K562 (cell line): ENCODE measurements around the gene TMSB4X. TPM values are rescaled to one million over a fixed set of nuclear protein-coding genes. Genes with fewer than 3 reads are reported as not detected.

Source experiments
- ATAC-seq: fragments of 200-7000 bp; cut with Tn5 transposase; 3 replicates; pipeline ENCODE4 v1.9.1; 2020; ENCODE audit warnings: moderate library complexity
- BruUV-seq: library from RNA; stranded (reverse); fragments of 400-500 nt; replicated peaks from 2 replicates; lab custom pipeline; 2021; lab: Mats Ljungman, UMichigan
- CTCF ChIA-PET: fragments of 300-600 bp; formaldehyde crosslinking; extraction: SDS; loops from one replicate; lab custom pipeline; 2021; ENCODE audit warnings: low intra/inter-chr PET ratio; lab: Yijun Ruan, JAX
- POLR2A ChIA-PET: fragments of 300-600, 350-650 bp; sonication (Branson Sonifier 250); formaldehyde crosslinking; extraction: SDS; loops from one replicate; lab custom pipeline; 2021; ENCODE audit warnings: antibody characterized with exemption, inconsistent platforms; lab: Yijun Ruan, JAX
- DNase-seq, 4 experiments: peaks; one replicate each; pipeline versions ENCODE4 v3.0.0 to v3.0.0-alpha.2; 2011 to 2018; ENCODE audit warnings: low spot score in 3 of 4, mixed read lengths in 3 of 4; ENCODE audit errors: extremely low read depth in 1 of 4
- FAIRE-seq: peaks from 2 replicates; lab custom pipeline; 2011; peaks lifted over from hg19 to GRCh38; lab: Jason Lieb, UNC
- H2AFZ ChIP-seq: 2 replicates; pipeline ENCODE4 v1.6.0; 2011; ENCODE audit warnings: low read depth, low read length, control low read depth, inconsistent platforms
- H3K27ac ChIP-seq: fragments of 200-600 bp; 3 replicates; pipeline ENCODE4 v1.8.0; 2011; ENCODE audit warnings: low read depth, mild to moderate bottlenecking, control low read depth, inconsistent platforms, low read length, moderate library complexity, mixed read lengths; ENCODE audit errors: extremely low read depth
- H3K27me3 ChIP-seq, 2 experiments: fragments of 300-600 bp in 1 of 2; 2 replicates in 1 of 2; 3 replicates in 1 of 2; pipeline versions ENCODE4 v1.6.0 to v1.8.0; 2011; ENCODE audit warnings: inconsistent platforms in 2 of 2, low read length in 2 of 2, mild to moderate bottlenecking in 1 of 2, mixed read lengths in 1 of 2, moderate library complexity in 1 of 2; ENCODE audit not compliant: control insufficient read depth in 2 of 2, insufficient read depth in 2 of 2
- H3K36me3 ChIP-seq: fragments of 300-600 bp; 3 replicates; pipeline ENCODE4 v1.8.0; 2011; ENCODE audit warnings: mild to moderate bottlenecking, low read length, inconsistent platforms; ENCODE audit not compliant: control insufficient read depth, insufficient read depth
- H3K4me1 ChIP-seq, 2 experiments: fragments of 200-600 bp in 1 of 2; replicated peaks in 1 of 2; 2 replicates in 1 of 2; 3 replicates in 1 of 2; pipeline versions ENCODE4 v1.5.1 to v1.8.0; 2011; ENCODE audit warnings: inconsistent platforms in 2 of 2, low read length in 2 of 2, mild to moderate bottlenecking in 1 of 2, mixed read lengths in 1 of 2, moderate library complexity in 1 of 2; ENCODE audit not compliant: control insufficient read depth in 2 of 2, insufficient read depth in 2 of 2
- H3K4me2 ChIP-seq: 2 replicates; pipeline ENCODE4 v1.6.1; 2011; ENCODE audit warnings: low read length, control low read depth, inconsistent platforms, mixed read lengths; ENCODE audit not compliant: insufficient read depth
- H3K4me3 ChIP-seq: fragments of 200-600 bp; sonication (generic), shearing (Covaris generic); 2 replicates; pipeline ENCODE4 v1.5.1; 2016; ENCODE audit warnings: control low read depth, inconsistent platforms
- H3K79me2 ChIP-seq: fragments of 200-600 bp; 3 replicates; pipeline ENCODE4 v1.8.0; 2011; ENCODE audit warnings: low read length, inconsistent platforms; ENCODE audit not compliant: control insufficient read depth, insufficient read depth
- H3K9ac ChIP-seq, 2 experiments: 2 replicates each; pipeline versions ENCODE4 v1.6.0 to v1.6.1; 2011; ENCODE audit warnings: low read depth in 2 of 2, low read length in 2 of 2, control low read depth in 1 of 2, inconsistent platforms in 1 of 2, mild to moderate bottlenecking in 1 of 2, mixed read lengths in 1 of 2; ENCODE audit not compliant: insufficient read depth in 1 of 2
- H3K9me1 ChIP-seq: one replicate; pipeline ENCODE4 v1.6.0; 2011; ENCODE audit warnings: inconsistent platforms, mild to moderate bottlenecking, low read length, moderate library complexity; ENCODE audit not compliant: control insufficient read depth, insufficient read depth
- H3K9me3 ChIP-seq: replicated peaks from 2 replicates; pipeline ENCODE4 v1.5.1; 2011; ENCODE audit warnings: low read depth, low read length, inconsistent platforms; ENCODE audit not compliant: control insufficient read depth, insufficient read depth
- H4K20me1 ChIP-seq: replicated peaks from 2 replicates; pipeline ENCODE4 v1.6.1; 2011; ENCODE audit warnings: low read length, inconsistent platforms, mixed read lengths; ENCODE audit not compliant: control insufficient read depth, insufficient read depth
- CCNT2 ChIP-seq: IDR thresholded peaks from 2 replicates; pipeline ENCODE4 v1.6.1; 2011; ENCODE audit warnings: borderline replicate concordance, low read depth, mild to moderate bottlenecking, moderate library complexity, mixed read lengths, low read length; ENCODE audit not compliant: insufficient read length; ENCODE audit errors: extremely low read depth
- MAFG ChIP-seq: fragments of 450-650 bp; conservative IDR thresholded peaks from 2 replicates; pipeline ENCODE4 v1.6.1; 2016; ENCODE audit warnings: missing genetic modification characterization, missing compliant biosample characterization
- PBX2 ChIP-seq, 2 experiments: IDR thresholded peaks in 1 of 2; conservative IDR thresholded peaks in 1 of 2; 2 replicates each; pipeline ENCODE4 v1.6.1; 2016; ENCODE audit warnings: low read depth in 2 of 2, mild to moderate bottlenecking in 1 of 2, missing compliant biosample characterization in 1 of 2, missing genetic modification characterization in 1 of 2, moderate library complexity in 1 of 2
- RB1 ChIP-seq: fragments of 450-650 bp; IDR thresholded peaks from 2 replicates; pipeline ENCODE4 v1.6.1; 2017; ENCODE audit warnings: low read depth, mild to moderate bottlenecking
- SMARCB1 ChIP-seq: IDR thresholded peaks from 2 replicates; pipeline ENCODE4 v1.6.1; 2011; ENCODE audit warnings: improper control_type of control experiment, low read depth; ENCODE audit not compliant: insufficient read length
- SNRNP70 ChIP-seq: fragments of 200-400 bp; formaldehyde crosslinking; optimal IDR thresholded peaks from 2 replicates; pipeline ENCODE3; 2017; ENCODE audit warnings: low read depth, low read length
- XRCC5 ChIP-seq: fragments of 200-400 bp; formaldehyde crosslinking; IDR thresholded peaks from 2 replicates; pipeline ENCODE4 v1.6.1; 2017; ENCODE audit warnings: low read depth, mild to moderate bottlenecking, low read length
- ZFP30 ChIP-seq: fragments of 250-450 bp; sonication (Bioruptor Pico); IDR thresholded peaks from 2 replicates; pipeline ENCODE4 v1.8.0; 2022; ENCODE audit warnings: moderate library complexity, mild to moderate bottlenecking, inconsistent platforms, borderline replicate concordance
- ZNF133 ChIP-seq: fragments of 250-450 bp; sonication (Bioruptor Pico); IDR thresholded peaks from 2 replicates; pipeline ENCODE4 v1.4.0; 2020; ENCODE audit warnings: mild to moderate bottlenecking
- ZNF764 ChIP-seq: fragments of 250-450 bp; sonication (Bioruptor Pico); IDR thresholded peaks from 2 replicates; pipeline ENCODE4 v1.4.0; 2020; ENCODE audit warnings: low read depth, mild to moderate bottlenecking, moderate library complexity
- ZNF778 ChIP-seq: fragments of 450-650 bp; formaldehyde crosslinking; IDR thresholded peaks from 2 replicates; pipeline ENCODE4 v1.4.0; 2020; ENCODE audit warnings: mild to moderate bottlenecking, moderate library complexity
- WGBS: fragments of 100-300 bp; shearing (Covaris generic); methylation state at CpG from one replicate; pipeline ENCODE4 v1.1.6; 2016; ENCODE audit warnings: low coverage, mixed read lengths; ENCODE audit not compliant: insufficient coverage; ENCODE audit errors: missing lambda C conversion rate; 5-methylcytosine and 5-hydroxymethylcytosine counted together
- in situ Hi-C: fragments of 300-500 bp; cut with MboI; formaldehyde crosslinking; loops from 4 replicates; pipeline ENCODE4 v1.15.0; 2018; ENCODE audit warnings: inconsistent platforms, mixed read lengths
- intact Hi-C: fragments of 100-400 bp; cut with micrococcal nuclease; formaldehyde crosslinking; loops from 2 replicates; pipeline ENCODE4 v1.14.2; 2022
- polyA plus RNA-seq, 8 experiments: library from polyadenylated mRNA; depleted of rRNA in 4 of 8; stranded (reverse) in 5 of 8; unstranded in 3 of 8; fragments of >200 nt; fragmentation: Nextera tagmentation in 2 of 8; fragmentation: Illumina TruSeq in 1 of 8; extraction: Ambion mirVana in 2 of 8; extraction: Trizol in 1 of 8; gene quantifications; 2 replicates each; pipeline versions ENCODE4 v1.2.1 to v1.2.3, GENCODE V29; 2011 to 2014; ENCODE audit warnings: inconsistent platforms in 1 of 8, missing spikeins in 1 of 8
- total RNA-seq, 7 experiments: library from RNA; depleted of rRNA in 6 of 7; stranded (reverse); fragments of >200 nt in 6 of 7; fragmentation: Illumina TruSeq in 2 of 7; extraction: Trizol in 2 of 7; gene quantifications; 2 replicates each; pipeline versions ENCODE4 v1.2.1 to v1.2.3, GENCODE V29; 2011 to 2021; ENCODE audit warnings: low replicate concordance in 1 of 7

Gene TMSB4X
- total and polyA plus RNA-seq, 9 of the 15 experiments (the other 6 are each of a cell fraction or from before 2014, with no cell fraction given): 1,035 to 2,035 (median 1,529) TPM

GRCh38 chrX:12961196-12961718, 13.7 kb upstream of the TMSB4X start:
- no peak overlapping the region for H3K4me3 ChIP-seq
- H3K4me2 ChIP-seq: peak overlapping the region; percentile 31; the same call in 1 of the 2 replicates
- H3K27me3 ChIP-seq: no peaks in the 10 kb centered on the region
- POLR2A ChIA-PET: no interaction called here
- no peaks in the 10 kb centered on the region for H4K20me1 ChIP-seq
- peaks cover 13% of the 10 kb centered on the region; the same call in 2 of the 3 replicates for H3K36me3 ChIP-seq
- BruUV-seq: no TSS peak
- in situ Hi-C loops (loop anchor here (25.0 kb wide), 1 partner anchor 701 kb away; the partner anchor contains the start of gene TCEANC), intact Hi-C loops (no loop called here)
- CTCF ChIA-PET: no interaction called here
- FAIRE-seq (no peak), ATAC-seq (no peak), DNase-seq (no peak)
- peaks cover 24 to 42% of the 10 kb centered on the region in 2 experiments for H3K4me1 ChIP-seq
- H3K79me2 ChIP-seq: peaks cover 25% of the 10 kb centered on the region
- H3K9me1 ChIP-seq: no peaks in the 10 kb centered on the region
- H3K27ac ChIP-seq: peak overlapping the region; percentile 40; the same call in 2 of the 3 replicates
- no peak overlapping the region; a peak in 1 of 4 replicates for H3K9ac ChIP-seq
- no peaks in the 10 kb centered on the region for H3K9me3 ChIP-seq
- H2AFZ ChIP-seq: peak overlapping the region; percentile 40; the same call in 1 of the 2 replicates
- TF ChIP-seq SNRNP70: no peak
- no peak for TF ChIP-seq CCNT2
- no peak for TF ChIP-seq PBX2 (CRISPR knock-in tag; IDR thresholded peaks at IDR 0.05; ENCODE audit: low read depth)
- TF ChIP-seq PBX2 (tag; conservative IDR thresholded peaks at IDR 0.05; ENCODE audit: low read depth): no peak
- TF ChIP-seq RB1: no peak
- no peak for TF ChIP-seq ZFP30 (CRISPR knock-in tag)
- no peak for TF ChIP-seq ZNF764 (CRISPR knock-in tag)
- TF ChIP-seq XRCC5: no peak
- no peak for TF ChIP-seq ZNF778 (CRISPR knock-in tag)
- TF ChIP-seq SMARCB1: no peak
- no peak for TF ChIP-seq MAFG
- no peak for TF ChIP-seq ZNF133 (CRISPR knock-in tag)
- 49% methylated on average over 2 of the region's 2 CpGs for WGBS
